GM12878 (cell line): ENCODE measurements around the gene KCND3. TPM values are rescaled to one million over a fixed set of nuclear protein-coding genes. Genes with fewer than 3 reads are reported as not detected.
A peak's percentile ranks its signal among the peaks of the same experiment; 100 is the strongest.

Source experiments
- ASH2L ChIP-seq: fragments of 300-600, 200-600 bp; sonication (generic); IDR thresholded peaks from 2 replicates; pipeline ENCODE4 v1.6.1; 2017; ENCODE audit warnings: low read depth, mild to moderate bottlenecking, borderline replicate concordance
- BCL3 ChIP-seq: IDR thresholded peaks from 2 replicates; pipeline ENCODE4 v1.6.1; 2011; ENCODE audit warnings: borderline replicate concordance, low read depth, mild to moderate bottlenecking, moderate library complexity, low read length; ENCODE audit not compliant: insufficient read depth, poor library complexity, severe bottlenecking
- BRCA1 ChIP-seq: IDR thresholded peaks from 2 replicates; pipeline ENCODE4 v1.6.1; 2011; ENCODE audit warnings: low read depth, low read length, improper control_type of control experiment
- DPF2 ChIP-seq: fragments of 450-650 bp; IDR thresholded peaks from 2 replicates; pipeline ENCODE4 v1.6.1; 2017; ENCODE audit warnings: mild to moderate bottlenecking
- ELK1 ChIP-seq: IDR thresholded peaks from 2 replicates; pipeline ENCODE4 v1.6.1; 2012; ENCODE audit warnings: low read depth, low read length, improper control_type of control experiment
- ETV6 ChIP-seq, 2 experiments: fragments of 450-650 bp in 1 of 2; IDR thresholded peaks in 1 of 2; conservative IDR thresholded peaks in 1 of 2; 2 replicates each; pipeline ENCODE4 v1.6.1; 2014; ENCODE audit warnings: antibody characterized with exemption in 1 of 2, borderline replicate concordance in 1 of 2, low read depth in 1 of 2, mild to moderate bottlenecking in 1 of 2, moderate library complexity in 1 of 2
- KDM1A ChIP-seq: fragments of 200-600 bp; sonication (generic); IDR thresholded peaks from 2 replicates; pipeline ENCODE4 v1.6.1; 2016; ENCODE audit warnings: borderline replicate concordance
- LARP7 ChIP-seq: fragments of 450-650 bp; IDR thresholded peaks from 2 replicates; pipeline ENCODE4 v1.6.1; 2017; ENCODE audit warnings: mild to moderate bottlenecking
- MYB ChIP-seq: fragments of 150-350 bp; IDR thresholded peaks from 2 replicates; pipeline ENCODE4 v1.6.1; 2014; ENCODE audit warnings: mild to moderate bottlenecking, low read depth, low read length, borderline replicate concordance
- NR2C2 ChIP-seq: IDR thresholded peaks from 2 replicates; pipeline ENCODE4 v1.6.1; 2011; ENCODE audit warnings: borderline replicate concordance, low read depth; ENCODE audit not compliant: control insufficient read depth, insufficient read length
- SIN3A ChIP-seq: IDR thresholded peaks from 2 replicates; pipeline ENCODE4 v1.6.1; 2012; ENCODE audit warnings: low read depth, low read length, improper control_type of control experiment
- SMARCA5 ChIP-seq: fragments of 450-650 bp; IDR thresholded peaks from 2 replicates; pipeline ENCODE4 v1.6.1; 2017; ENCODE audit warnings: mild to moderate bottlenecking
- TCF12 ChIP-seq: IDR thresholded peaks from 2 replicates; pipeline ENCODE4 v1.6.1; 2011; ENCODE audit warnings: low read depth, mild to moderate bottlenecking, low read length
- USF2 ChIP-seq: IDR thresholded peaks from 2 replicates; pipeline ENCODE4 v1.6.1; 2011; ENCODE audit warnings: low read depth, low read length, improper control_type of control experiment, borderline replicate concordance
- ZBTB40 ChIP-seq: fragments of 450-650 bp; IDR thresholded peaks from 2 replicates; pipeline ENCODE4 v1.6.1; 2016; ENCODE audit warnings: mild to moderate bottlenecking, moderate library complexity, borderline replicate concordance
- ZNF592 ChIP-seq: fragments of 450-650 bp; IDR thresholded peaks from 2 replicates; pipeline ENCODE4 v1.6.1; 2017; ENCODE audit warnings: mild to moderate bottlenecking, moderate library complexity
- polyA plus RNA-seq, 11 experiments: library from polyadenylated mRNA; depleted of rRNA in 4 of 11; unstranded in 6 of 11; stranded (reverse) in 5 of 11; fragments of >200 nt; fragmentation: Nextera tagmentation in 4 of 11; fragmentation: Illumina TruSeq in 1 of 11; extraction: Ambion mirVana in 4 of 11; extraction: Trizol in 1 of 11; gene quantifications; 1 replicate in 1 of 11; 2 replicates in 10 of 11; pipeline versions ENCODE4 v1.2.1 to v1.2.3, GENCODE V29; 2011 to 2016; ENCODE audit warnings: inconsistent platforms in 2 of 11, missing spikeins in 2 of 11, low read depth in 1 of 11
- total RNA-seq, 4 experiments: library from RNA; depleted of rRNA in 3 of 4; stranded (reverse); fragments of >200 nt in 3 of 4; fragmentation: Illumina TruSeq in 1 of 4; extraction: Trizol in 1 of 4; gene quantifications; 2 replicates each; pipeline versions ENCODE4 v1.2.1 to v1.2.3, GENCODE V29; 2013 to 2021

KCND3 gene
- total and polyA plus RNA-seq, 10 of the 15 experiments (the other 5 are each of a cell fraction or from before 2014, with no cell fraction given) = 0.02 TPM; not detected in 9

GRCh38 chr1:111739194-111739924, 250.1 kb downstream of the KCND3 start, which contains the start of gene INKA2 (continued):
- TF ChIP-seq ETV6 (conservative IDR thresholded peaks at IDR 0.05 in 1 of 2, IDR thresholded peaks at IDR 0.05 in 1 of 2; ENCODE audit: borderline replicate concordance in 1 of 2, low read depth in 1 of 2) (no peak), LARP7 (0 out of 2 replicates have a peak, but pooled peaks have one; percentile 47), USF2 (no peak), KDM1A (no peak), TCF12 (no peak), BRCA1 (no peak), DPF2 (peak; percentile 11; the same call in 1 of the 2 replicates), ELK1 (no peak), BCL3 (no peak), ZNF592 (no peak), NR2C2 (no peak), SMARCA5 (no peak), ASH2L (0 out of 2 replicates have a peak, but pooled peaks have one; percentile 19), MYB (no peak), SIN3A (no peak), ZBTB40 (no peak)
